SK-N-SH (cell line): ENCODE results near the gene SOX9. TPM values are rescaled to one million over a fixed set of nuclear protein-coding genes. Genes with fewer than 3 reads are reported as not detected.

Source experiments
- CTCF ChIA-PET: fragments of 300-600, 350-600 bp; formaldehyde crosslinking; extraction: SDS; loops from one replicate; lab custom pipeline; 2021; lab: Yijun Ruan, JAX
- POLR2A ChIA-PET: fragments of 350-600 bp; sonication (Branson Sonifier 250); formaldehyde crosslinking; extraction: SDS; loops from one replicate; lab custom pipeline; 2020; ENCODE audit warnings: antibody characterized with exemption, inconsistent platforms; lab: Yijun Ruan, JAX
- DNase-seq: peaks from one replicate; pipeline ENCODE4 v3.0.0; 2012
- H2AFZ ChIP-seq: fragments of 200-600 bp; sonication (generic); 2 replicates; pipeline ENCODE4 v1.8.1; 2016; ENCODE audit warnings: antibody characterized with exemption, mild to moderate bottlenecking, low read depth
- H3F3A ChIP-seq: fragments of 200-600 bp; sonication (generic); replicated peaks from 2 replicates; pipeline ENCODE3; 2016; ENCODE audit warnings: antibody characterized with exemption, mild to moderate bottlenecking; ENCODE audit not compliant: insufficient read depth
- H3K27ac ChIP-seq, 2 experiments: fragments of 200-500 bp in 1 of 2; fragments of 200-600 bp in 1 of 2; sonication (Bioruptor generic) in 1 of 2; sonication (generic), shearing (Covaris generic) in 1 of 2; 2 replicates each; pipeline versions ENCODE4 v1.5.1 to v1.6.1; 2014 to 2016; ENCODE audit warnings: low read depth in 2 of 2, inconsistent platforms in 1 of 2, low read length in 1 of 2, mild to moderate bottlenecking in 1 of 2, mixed read lengths in 1 of 2
- H3K27me3 ChIP-seq: fragments of 200-600 bp; sonication (generic), shearing (Covaris generic); 2 replicates; pipeline ENCODE4 v1.6.1; 2016; ENCODE audit warnings: mixed run types; ENCODE audit not compliant: insufficient read depth
- H3K36me3 ChIP-seq, 2 experiments: fragments of 200-500 bp in 1 of 2; fragments of 200-600 bp in 1 of 2; sonication (Bioruptor generic) in 1 of 2; sonication (generic) in 1 of 2; replicated peaks in 1 of 2; 2 replicates each; pipeline versions ENCODE3 to v1.5.1; 2014 to 2016; ENCODE audit warnings: low read length in 1 of 2, mild to moderate bottlenecking in 1 of 2; ENCODE audit not compliant: insufficient read depth in 2 of 2, control insufficient read depth in 1 of 2
- H3K4me1 ChIP-seq, 2 experiments: fragments of 200-500 bp in 1 of 2; fragments of 200-600 bp in 1 of 2; sonication (Bioruptor generic) in 1 of 2; sonication (generic), shearing (Covaris generic) in 1 of 2; 2 replicates each; pipeline versions ENCODE4 v1.5.1 to v1.6.1; 2014 to 2016; ENCODE audit warnings: low read depth in 1 of 2, low read length in 1 of 2, mixed run types in 1 of 2; ENCODE audit not compliant: insufficient read depth in 2 of 2, control insufficient read depth in 1 of 2
- H3K4me2 ChIP-seq: fragments of 200-600 bp; sonication (generic), shearing (Covaris generic); 2 replicates; pipeline ENCODE4 v1.6.1; 2017; ENCODE audit warnings: mixed run types
- H3K4me3 ChIP-seq, 2 experiments: fragments of 200-500 bp in 1 of 2; fragments of 200-600 bp in 1 of 2; sonication (Bioruptor generic) in 1 of 2; sonication (generic), shearing (Covaris generic) in 1 of 2; 2 replicates each; pipeline versions ENCODE4 v1.5.1 to v1.8.1; 2014 to 2016; ENCODE audit warnings: low read depth in 2 of 2, inconsistent platforms in 1 of 2, low read length in 1 of 2, mild to moderate bottlenecking in 1 of 2, mixed read lengths in 1 of 2, moderate library complexity in 1 of 2
- H3K79me2 ChIP-seq: fragments of 200-600 bp; sonication (generic); 2 replicates; pipeline ENCODE4 v1.8.1; 2017; ENCODE audit warnings: mild to moderate bottlenecking; ENCODE audit not compliant: insufficient read depth
- H3K9ac ChIP-seq: fragments of 200-600 bp; sonication (generic); 2 replicates; pipeline ENCODE4 v1.6.1; 2017; ENCODE audit warnings: mixed run types
- H3K9me2 ChIP-seq: fragments of 200-600 bp; sonication (generic); 2 replicates; pipeline ENCODE4 v1.6.1; 2017; ENCODE audit warnings: mixed run types
- H3K9me3 ChIP-seq: fragments of 200-600 bp; sonication (generic); 2 replicates; pipeline ENCODE4 v1.6.1; 2017; ENCODE audit warnings: mixed run types, mild to moderate bottlenecking, moderate library complexity
- H4K20me1 ChIP-seq: fragments of 200-600 bp; sonication (generic); 2 replicates; pipeline ENCODE4 v1.6.1; 2017; ENCODE audit warnings: mild to moderate bottlenecking, mixed run types; ENCODE audit not compliant: insufficient read depth
- CHD2 ChIP-seq: fragments of 150-350 bp; IDR thresholded peaks from 2 replicates; pipeline ENCODE4 v1.6.1; 2018; ENCODE audit warnings: low read length; ENCODE audit not compliant: partially characterized antibody
- ELF1 ChIP-seq: IDR thresholded peaks from 2 replicates; pipeline ENCODE4 v1.4.0; 2012
- EP300 ChIP-seq, 2 experiments: IDR thresholded peaks; 2 replicates each; pipeline versions ENCODE4 v1.4.0 to v1.6.1; 2012; ENCODE audit warnings: borderline replicate concordance in 1 of 2, low read depth in 1 of 2, low read length in 1 of 2
- EZH2phosphoT487 ChIP-seq: fragments of 200-600 bp; sonication (generic); IDR thresholded peaks from 2 replicates; pipeline ENCODE4 v1.6.1; 2017; ENCODE audit warnings: low read depth, mixed run types, mild to moderate bottlenecking, antibody characterized with exemption, moderate library complexity, borderline replicate concordance
- FOSL2 ChIP-seq: IDR thresholded peaks from 2 replicates; pipeline ENCODE4 v1.4.0; 2012; ENCODE audit warnings: low read depth, mild to moderate bottlenecking, moderate library complexity, borderline replicate concordance
- FOXJ3 ChIP-seq: sonication (generic); formaldehyde crosslinking; IDR thresholded peaks from 2 replicates; pipeline ENCODE4 v1.5.1; 2020; ENCODE audit warnings: mild to moderate bottlenecking, missing genetic modification reagents
- GABPA ChIP-seq: IDR thresholded peaks from 2 replicates; pipeline ENCODE4 v1.4.0; 2012; ENCODE audit warnings: low read depth, mild to moderate bottlenecking
- NFIC ChIP-seq: IDR thresholded peaks from 2 replicates; pipeline ENCODE4 v1.4.0; 2012; ENCODE audit warnings: borderline replicate concordance
- POLR2AphosphoS5 ChIP-seq: IDR thresholded peaks from 2 replicates; pipeline ENCODE4 v1.6.1; 2012; ENCODE audit warnings: low read depth, low read length
- RAD21 ChIP-seq: IDR thresholded peaks from 2 replicates; pipeline ENCODE4 v1.6.1; 2012; ENCODE audit warnings: mild to moderate bottlenecking, low read length
- RCOR1 ChIP-seq: fragments of 150-350 bp; IDR thresholded peaks from 2 replicates; pipeline ENCODE4 v1.6.1; 2017; ENCODE audit warnings: antibody characterized with exemption, low read length
- RFX5 ChIP-seq: IDR thresholded peaks from 2 replicates; pipeline ENCODE4 v1.6.1; 2012; ENCODE audit warnings: mild to moderate bottlenecking, improper control_type of control experiment, low read length
- SMC3 ChIP-seq: IDR thresholded peaks from 2 replicates; pipeline ENCODE4 v1.6.1; 2012; ENCODE audit warnings: low read depth, low read length, improper control_type of control experiment
- TCF12 ChIP-seq: IDR thresholded peaks from 2 replicates; pipeline ENCODE4 v1.4.0; 2012
- TEAD4 ChIP-seq: IDR thresholded peaks from 2 replicates; pipeline ENCODE4 v1.4.0; 2012; ENCODE audit warnings: mild to moderate bottlenecking, borderline replicate concordance; ENCODE audit not compliant: insufficient read depth
- YY1 ChIP-seq: IDR thresholded peaks from 2 replicates; pipeline ENCODE4 v1.4.0; 2012; ENCODE audit warnings: low read depth, mild to moderate bottlenecking
- WGBS: methylation state at CpG from one replicate; pipeline ENCODE4 v1.1.6; 2017; ENCODE audit warnings: low lambda C conversion rate; 5-methylcytosine and 5-hydroxymethylcytosine counted together
- polyA plus RNA-seq, 3 experiments: library from polyadenylated mRNA; depleted of rRNA; stranded (reverse); fragments of >200 nt; gene quantifications; 2 replicates each; pipeline ENCODE4 v1.2.3, GENCODE V29; 2012
- TF ChIP-seq, protein P1 (sequence below): fragments of 200-600 bp; sonication (generic); IDR thresholded peaks from 2 replicates; pipeline ENCODE4 v1.6.1; 2017; ENCODE audit warnings: antibody characterized with exemption, mild to moderate bottlenecking, moderate library complexity
- TF ChIP-seq, protein P2 (sequence below): IDR thresholded peaks from 2 replicates; pipeline ENCODE4 v1.4.0; 2012; ENCODE audit warnings: low read depth, borderline replicate concordance
- TF ChIP-seq, protein P3 (sequence below): IDR thresholded peaks from 2 replicates; pipeline ENCODE4 v1.4.0; 2012; ENCODE audit warnings: low read depth, borderline replicate concordance
- TF ChIP-seq, protein P4 (sequence below): IDR thresholded peaks from 2 replicates; pipeline ENCODE4; 2012
- TF ChIP-seq, protein P5 (sequence below): IDR thresholded peaks from 2 replicates; pipeline ENCODE4 v1.4.0; 2012; ENCODE audit warnings: low read depth

The SOX9 gene
- polyA plus RNA-seq, 1 of the 3 experiments (the other 2 are of a cell fraction), result 35.3 TPM

DNA sequence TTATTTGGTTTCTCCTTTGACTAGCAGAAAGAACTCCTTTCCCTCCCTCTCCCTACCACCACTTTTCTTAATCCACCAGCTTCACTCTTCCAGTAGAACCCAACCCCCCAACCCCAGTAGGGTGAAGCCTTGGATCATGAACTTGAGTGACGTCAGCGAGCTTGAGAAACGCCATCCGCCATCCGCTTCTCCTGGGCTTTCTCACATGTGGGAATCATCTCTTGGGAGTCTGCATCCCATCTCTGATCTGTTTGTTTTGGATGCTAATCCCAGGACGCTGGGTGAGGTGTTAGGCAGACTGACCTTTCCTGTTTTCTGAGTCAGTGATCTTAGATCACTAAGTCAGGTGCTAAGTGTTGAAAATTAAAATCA lies 16.0 kb upstream of the SOX9 start:
- no peaks in the 10 kb centered on the region for H3K9me2 ChIP-seq
- no peaks in the 10 kb centered on the region for H3K27me3 ChIP-seq
- POLR2A ChIA-PET, result no interaction called here
- H3K9ac ChIP-seq, result no peak overlapping the region
- no peak for TF ChIP-seq FOSL2
- no peak for TF ChIP-seq NFIC
- no peak for TF ChIP-seq EP300 (IDR thresholded peaks at IDR 0.05; ENCODE audit: borderline replicate concordance in 1 of 2, low read depth in 1 of 2, low read length in 1 of 2)
- no peak for TF ChIP-seq TEAD4
- TF ChIP-seq FOXJ3 (CRISPR knock-in tag), result no peak
- no peak for TF ChIP-seq SMC3
- TF ChIP-seq, protein P1, sequence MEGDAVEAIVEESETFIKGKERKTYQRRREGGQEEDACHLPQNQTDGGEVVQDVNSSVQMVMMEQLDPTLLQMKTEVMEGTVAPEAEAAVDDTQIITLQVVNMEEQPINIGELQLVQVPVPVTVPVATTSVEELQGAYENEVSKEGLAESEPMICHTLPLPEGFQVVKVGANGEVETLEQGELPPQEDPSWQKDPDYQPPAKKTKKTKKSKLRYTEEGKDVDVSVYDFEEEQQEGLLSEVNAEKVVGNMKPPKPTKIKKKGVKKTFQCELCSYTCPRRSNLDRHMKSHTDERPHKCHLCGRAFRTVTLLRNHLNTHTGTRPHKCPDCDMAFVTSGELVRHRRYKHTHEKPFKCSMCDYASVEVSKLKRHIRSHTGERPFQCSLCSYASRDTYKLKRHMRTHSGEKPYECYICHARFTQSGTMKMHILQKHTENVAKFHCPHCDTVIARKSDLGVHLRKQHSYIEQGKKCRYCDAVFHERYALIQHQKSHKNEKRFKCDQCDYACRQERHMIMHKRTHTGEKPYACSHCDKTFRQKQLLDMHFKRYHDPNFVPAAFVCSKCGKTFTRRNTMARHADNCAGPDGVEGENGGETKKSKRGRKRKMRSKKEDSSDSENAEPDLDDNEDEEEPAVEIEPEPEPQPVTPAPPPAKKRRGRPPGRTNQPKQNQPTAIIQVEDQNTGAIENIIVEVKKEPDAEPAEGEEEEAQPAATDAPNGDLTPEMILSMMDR, result no peak
- TF ChIP-seq RCOR1, result no peak
- no peak for TF ChIP-seq ELF1
- no peak for TF ChIP-seq YY1
- TF ChIP-seq, protein P2, sequence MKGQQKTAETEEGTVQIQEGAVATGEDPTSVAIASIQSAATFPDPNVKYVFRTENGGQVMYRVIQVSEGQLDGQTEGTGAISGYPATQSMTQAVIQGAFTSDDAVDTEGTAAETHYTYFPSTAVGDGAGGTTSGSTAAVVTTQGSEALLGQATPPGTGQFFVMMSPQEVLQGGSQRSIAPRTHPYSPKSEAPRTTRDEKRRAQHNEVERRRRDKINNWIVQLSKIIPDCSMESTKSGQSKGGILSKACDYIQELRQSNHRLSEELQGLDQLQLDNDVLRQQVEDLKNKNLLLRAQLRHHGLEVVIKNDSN, result no peak
- no peak for TF ChIP-seq GABPA
- TF ChIP-seq, all 33 proteins: peak for 0
- no peak overlapping the region for H2AFZ ChIP-seq
- H3K4me2 ChIP-seq, result no peak overlapping the region
- DNase-seq, result no peak
- H3K4me1 ChIP-seq, result no peaks in the 10 kb centered on the region
- H3K9me3 ChIP-seq, result no peaks in the 10 kb centered on the region
- H3K4me3 ChIP-seq, result no peak overlapping the region
- no peaks in the 10 kb centered on the region for H3K79me2 ChIP-seq
- H4K20me1 ChIP-seq, result no peaks in the 10 kb centered on the region
- no peak overlapping the region for H3K27ac ChIP-seq
- H3F3A ChIP-seq, result no peaks in the 10 kb centered on the region
- no peaks in the 10 kb centered on the region for H3K36me3 ChIP-seq
- 91% methylated on average over 6 of the region's 6 CpGs for WGBS
- CTCF ChIA-PET, result no interaction called here

DNA sequence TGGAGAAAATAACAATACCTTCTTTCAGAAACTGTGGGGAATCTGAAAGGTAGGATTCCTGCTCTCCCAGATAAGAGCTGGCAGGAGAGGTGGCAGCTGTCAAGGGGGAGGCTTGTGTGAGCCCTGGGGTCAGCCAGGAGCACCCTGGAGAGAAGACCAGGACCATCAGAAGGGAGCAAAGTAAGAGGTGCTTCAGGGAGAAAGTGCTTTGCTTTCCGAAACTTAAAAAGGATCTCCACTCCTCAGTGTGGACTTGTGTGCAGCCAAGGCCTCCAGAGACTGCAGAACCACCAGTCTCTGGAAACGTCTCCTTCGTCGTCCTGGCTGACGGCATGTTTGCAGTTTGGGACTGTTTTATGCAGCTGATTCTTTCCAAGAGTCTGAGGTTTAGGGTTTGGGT lies 13.7 kb upstream of the SOX9 start:
- 91% methylated on average over 5 of the region's 5 CpGs for WGBS
- DNase-seq, result no peak
- H3K4me1 ChIP-seq, result peaks cover 0 to 12% of the 10 kb centered on the region in 2 experiments; a peak in 1 of 4 replicates
- no peak overlapping the region for H3K27ac ChIP-seq
- H3K9me2 ChIP-seq, result no peaks in the 10 kb centered on the region
- H3K4me3 ChIP-seq, result no peak overlapping the region
- no peak overlapping the region for H3K4me2 ChIP-seq
- H3K36me3 ChIP-seq, result no peaks in the 10 kb centered on the region
- ChIA-PET CTCF (no interaction called here), POLR2A (no interaction called here)
- no peaks in the 10 kb centered on the region for H4K20me1 ChIP-seq
- no peaks in the 10 kb centered on the region for H3F3A ChIP-seq
- no peaks in the 10 kb centered on the region for H3K79me2 ChIP-seq
- H3K27me3 ChIP-seq, result no peaks in the 10 kb centered on the region
- no peaks in the 10 kb centered on the region for H3K9me3 ChIP-seq
- no peak overlapping the region for H3K9ac ChIP-seq
- H2AFZ ChIP-seq, result no peak overlapping the region
- TF ChIP-seq, protein P1, result no peak
- TF ChIP-seq RAD21 (no peak), TEAD4 (no peak), TCF12 (no peak), ELF1 (no peak), EZH2phosphoT487 (no peak), POLR2AphosphoS5 (no peak), FOSL2 (no peak), RFX5 (no peak), CHD2 (no peak)
- TF ChIP-seq, protein P3, sequence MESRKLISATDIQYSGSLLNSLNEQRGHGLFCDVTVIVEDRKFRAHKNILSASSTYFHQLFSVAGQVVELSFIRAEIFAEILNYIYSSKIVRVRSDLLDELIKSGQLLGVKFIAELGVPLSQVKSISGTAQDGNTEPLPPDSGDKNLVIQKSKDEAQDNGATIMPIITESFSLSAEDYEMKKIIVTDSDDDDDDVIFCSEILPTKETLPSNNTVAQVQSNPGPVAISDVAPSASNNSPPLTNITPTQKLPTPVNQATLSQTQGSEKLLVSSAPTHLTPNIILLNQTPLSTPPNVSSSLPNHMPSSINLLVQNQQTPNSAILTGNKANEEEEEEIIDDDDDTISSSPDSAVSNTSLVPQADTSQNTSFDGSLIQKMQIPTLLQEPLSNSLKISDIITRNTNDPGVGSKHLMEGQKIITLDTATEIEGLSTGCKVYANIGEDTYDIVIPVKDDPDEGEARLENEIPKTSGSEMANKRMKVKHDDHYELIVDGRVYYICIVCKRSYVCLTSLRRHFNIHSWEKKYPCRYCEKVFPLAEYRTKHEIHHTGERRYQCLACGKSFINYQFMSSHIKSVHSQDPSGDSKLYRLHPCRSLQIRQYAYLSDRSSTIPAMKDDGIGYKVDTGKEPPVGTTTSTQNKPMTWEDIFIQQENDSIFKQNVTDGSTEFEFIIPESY, result no peak
- TF ChIP-seq, protein P4, sequence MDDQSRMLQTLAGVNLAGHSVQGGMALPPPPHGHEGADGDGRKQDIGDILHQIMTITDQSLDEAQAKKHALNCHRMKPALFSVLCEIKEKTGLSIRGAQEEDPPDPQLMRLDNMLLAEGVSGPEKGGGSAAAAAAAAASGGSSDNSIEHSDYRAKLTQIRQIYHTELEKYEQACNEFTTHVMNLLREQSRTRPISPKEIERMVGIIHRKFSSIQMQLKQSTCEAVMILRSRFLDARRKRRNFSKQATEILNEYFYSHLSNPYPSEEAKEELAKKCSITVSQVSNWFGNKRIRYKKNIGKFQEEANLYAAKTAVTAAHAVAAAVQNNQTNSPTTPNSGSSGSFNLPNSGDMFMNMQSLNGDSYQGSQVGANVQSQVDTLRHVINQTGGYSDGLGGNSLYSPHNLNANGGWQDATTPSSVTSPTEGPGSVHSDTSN, result no peak
- TF ChIP-seq, protein P5, sequence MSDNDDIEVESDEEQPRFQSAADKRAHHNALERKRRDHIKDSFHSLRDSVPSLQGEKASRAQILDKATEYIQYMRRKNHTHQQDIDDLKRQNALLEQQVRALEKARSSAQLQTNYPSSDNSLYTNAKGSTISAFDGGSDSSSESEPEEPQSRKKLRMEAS, result no peak
